ENCODE measurements around the gene FNDC4.

DNA sequence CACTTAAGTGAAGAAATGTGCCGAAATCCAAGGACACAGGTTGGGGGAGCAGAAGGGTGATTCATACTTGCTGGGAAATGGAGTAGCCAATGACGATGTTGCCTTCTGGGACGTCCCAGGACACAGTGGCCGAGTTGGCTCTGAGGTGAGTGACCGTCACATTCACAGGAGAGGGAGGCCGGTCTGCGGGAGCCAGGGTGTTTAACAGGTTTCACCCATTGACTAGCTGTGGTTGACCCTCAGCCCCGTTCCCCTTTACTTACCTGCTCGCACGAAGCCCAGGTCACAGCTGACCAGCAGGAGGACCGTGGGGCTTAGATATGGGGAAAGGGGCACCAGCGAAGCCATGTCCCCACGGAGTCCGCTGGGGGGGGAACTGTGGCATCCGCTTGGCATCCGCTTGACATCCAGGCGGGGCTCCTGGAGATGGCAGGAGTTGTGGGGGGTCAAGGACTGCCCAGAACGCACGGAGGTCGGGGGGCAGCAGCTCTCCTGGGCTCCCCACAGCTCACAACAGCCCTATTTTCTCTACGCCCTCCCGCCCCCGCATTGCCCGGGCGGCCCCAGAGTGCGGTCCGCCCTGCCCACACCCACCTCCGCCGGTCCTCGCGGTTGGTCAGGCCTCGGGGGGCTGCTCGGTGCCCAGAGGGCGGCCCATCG, 586 bp downstream of the FNDC4 start:
- TF ChIP-seq, protein P1, sequence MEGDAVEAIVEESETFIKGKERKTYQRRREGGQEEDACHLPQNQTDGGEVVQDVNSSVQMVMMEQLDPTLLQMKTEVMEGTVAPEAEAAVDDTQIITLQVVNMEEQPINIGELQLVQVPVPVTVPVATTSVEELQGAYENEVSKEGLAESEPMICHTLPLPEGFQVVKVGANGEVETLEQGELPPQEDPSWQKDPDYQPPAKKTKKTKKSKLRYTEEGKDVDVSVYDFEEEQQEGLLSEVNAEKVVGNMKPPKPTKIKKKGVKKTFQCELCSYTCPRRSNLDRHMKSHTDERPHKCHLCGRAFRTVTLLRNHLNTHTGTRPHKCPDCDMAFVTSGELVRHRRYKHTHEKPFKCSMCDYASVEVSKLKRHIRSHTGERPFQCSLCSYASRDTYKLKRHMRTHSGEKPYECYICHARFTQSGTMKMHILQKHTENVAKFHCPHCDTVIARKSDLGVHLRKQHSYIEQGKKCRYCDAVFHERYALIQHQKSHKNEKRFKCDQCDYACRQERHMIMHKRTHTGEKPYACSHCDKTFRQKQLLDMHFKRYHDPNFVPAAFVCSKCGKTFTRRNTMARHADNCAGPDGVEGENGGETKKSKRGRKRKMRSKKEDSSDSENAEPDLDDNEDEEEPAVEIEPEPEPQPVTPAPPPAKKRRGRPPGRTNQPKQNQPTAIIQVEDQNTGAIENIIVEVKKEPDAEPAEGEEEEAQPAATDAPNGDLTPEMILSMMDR (IDR thresholded peaks at IDR 0.05), result no peak
- TF ChIP-seq ZFX (IDR thresholded peaks at IDR 0.05; ENCODE audit: borderline replicate concordance), result no peak

Measured in 22Rv1 (cell line).